Inflammatory macrophage (primary cell): ENCODE results near the gene SNRNP200.

Experiments
- DNase-seq, 2 donors: peaks; one replicate each; pipeline ENCODE4 v3.0.0-alpha.2; 2020 to 2022

Gene SNRNP200

DNA sequence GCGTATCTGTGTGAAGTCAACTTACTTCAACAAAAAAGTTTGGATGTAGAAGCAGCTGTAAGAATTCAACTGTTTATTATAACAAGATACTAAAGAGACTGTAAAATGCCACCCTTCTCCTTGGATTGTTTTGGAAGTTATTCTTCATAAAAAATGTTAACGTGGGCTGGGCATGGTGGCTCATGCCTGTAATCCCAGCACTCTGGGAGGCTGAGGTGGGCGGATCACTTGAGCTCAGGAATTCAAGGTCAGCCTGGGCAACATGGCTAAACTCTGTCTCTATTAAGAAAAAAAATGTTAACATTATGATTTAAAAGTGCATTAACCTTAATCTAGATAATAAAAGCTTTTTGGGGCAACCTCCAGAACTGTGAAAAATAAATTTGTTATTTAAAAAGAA is 31.6 kb downstream of the SNRNP200 start:
- DNase-seq = no peak

DNA sequence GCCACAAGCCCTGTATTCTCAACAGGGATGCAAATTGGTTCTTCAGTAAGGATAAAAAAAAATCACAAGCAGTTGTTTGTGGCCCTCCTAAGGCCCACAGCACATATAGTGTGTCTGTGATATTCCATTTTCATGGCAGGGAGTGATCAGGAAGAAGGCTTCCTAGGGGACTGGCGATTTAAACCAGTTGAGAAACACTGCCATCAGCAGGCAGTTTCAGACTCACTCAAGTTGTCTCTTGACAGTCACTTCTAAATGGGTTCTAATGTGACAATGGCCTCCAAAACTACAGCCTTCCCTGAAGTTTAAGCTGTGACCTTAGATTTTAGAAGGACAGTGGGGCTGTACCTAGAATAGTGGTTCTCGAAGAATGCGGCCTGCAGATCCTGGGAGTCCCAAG is 33.4 kb downstream of the SNRNP200 start:
- no peak for DNase-seq

DNA sequence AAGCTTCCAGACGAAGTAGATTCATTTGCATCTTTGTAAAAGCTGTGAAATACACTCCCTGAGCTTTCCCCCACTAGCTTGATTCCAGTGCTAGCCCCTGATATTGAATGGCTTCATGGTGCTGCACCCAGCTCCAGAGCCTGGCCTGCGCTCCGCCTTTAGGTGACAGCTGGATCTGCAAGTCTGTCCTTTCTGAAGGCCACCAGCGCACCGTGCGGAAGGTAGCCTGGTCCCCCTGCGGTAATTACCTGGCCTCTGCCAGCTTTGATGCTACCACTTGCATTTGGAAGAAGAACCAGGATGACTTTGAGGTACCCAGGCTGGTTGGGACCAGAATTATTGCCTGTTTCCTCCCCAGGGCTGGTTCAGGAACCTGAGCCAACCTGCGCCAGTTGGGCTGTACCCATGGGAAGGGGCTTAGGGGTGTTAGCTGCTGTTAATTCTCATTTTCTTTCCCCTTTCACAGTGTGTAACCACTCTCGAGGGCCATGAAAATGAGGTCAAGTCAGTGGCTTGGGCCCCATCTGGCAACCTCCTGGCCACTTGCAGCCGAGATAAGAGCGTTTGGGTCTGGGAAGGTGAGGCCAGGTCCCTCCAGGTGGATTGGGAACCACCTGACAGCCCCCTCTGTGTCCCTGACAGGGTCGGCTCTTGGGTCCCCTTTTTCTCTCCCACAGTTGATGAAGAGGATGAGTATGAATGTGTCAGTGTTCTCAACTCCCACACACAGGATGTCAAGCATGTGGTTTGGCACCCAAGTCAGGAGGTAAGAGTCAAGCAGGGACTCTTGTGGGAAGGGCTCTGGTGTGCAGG is 38.0 kb downstream of the SNRNP200 start:
- peak; percentile 23 to 48 for DNase-seq

DNA sequence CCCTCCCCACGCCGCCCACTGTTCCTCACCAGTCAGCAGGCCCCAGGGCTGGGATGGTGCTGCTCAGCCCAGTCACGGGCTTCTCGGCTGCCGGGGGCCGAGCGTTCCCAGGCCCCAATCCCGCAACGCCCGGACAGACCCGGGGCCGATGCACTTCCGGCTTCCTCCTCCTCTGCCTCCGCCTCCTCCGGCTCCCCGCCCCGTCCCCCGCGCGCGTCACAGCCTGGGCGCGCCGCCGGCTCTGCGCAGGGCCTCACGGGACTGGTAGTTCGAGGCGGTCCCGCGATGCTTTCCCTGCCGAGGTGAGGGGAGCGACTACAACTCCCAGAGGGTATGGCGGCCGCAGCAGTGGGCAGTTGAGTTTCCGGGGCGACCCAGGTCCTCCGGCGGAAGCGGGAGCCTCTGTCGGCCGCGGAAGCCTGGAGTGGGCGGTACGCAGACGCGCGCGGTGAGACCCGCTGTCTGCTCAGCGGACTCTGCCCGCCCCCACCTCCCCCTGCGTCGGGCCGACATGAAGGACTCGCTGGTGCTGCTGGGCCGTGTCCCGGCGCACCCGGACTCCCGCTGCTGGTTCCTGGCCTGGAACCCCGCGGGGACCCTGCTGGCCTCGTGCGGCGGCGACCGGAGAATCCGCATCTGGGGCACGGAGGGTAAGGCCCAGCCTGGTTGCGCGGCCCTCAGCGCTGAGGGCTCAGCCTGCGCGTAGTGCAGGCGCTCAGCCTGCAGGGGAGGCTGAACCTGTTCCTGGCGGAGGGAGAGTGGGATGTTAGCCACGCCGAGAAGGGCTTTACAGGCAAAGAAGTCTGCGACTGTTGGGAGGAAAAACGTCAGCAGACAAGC is 39.3 kb downstream of the SNRNP200 start, which contains the start of the genes CIAO1 and TMEM127:
Gene CIAO1 (plus strand): TSS at position 386 of the 840 bp plus-strand sequence. CDS start 126 bp downstream, at position 512.
Gene TMEM127 (minus strand): TSS at position 158 of the 840 bp plus-strand sequence. CDS start 616 bp downstream, outside the sequence.
- DNase-seq = peak; percentile 99

DNA sequence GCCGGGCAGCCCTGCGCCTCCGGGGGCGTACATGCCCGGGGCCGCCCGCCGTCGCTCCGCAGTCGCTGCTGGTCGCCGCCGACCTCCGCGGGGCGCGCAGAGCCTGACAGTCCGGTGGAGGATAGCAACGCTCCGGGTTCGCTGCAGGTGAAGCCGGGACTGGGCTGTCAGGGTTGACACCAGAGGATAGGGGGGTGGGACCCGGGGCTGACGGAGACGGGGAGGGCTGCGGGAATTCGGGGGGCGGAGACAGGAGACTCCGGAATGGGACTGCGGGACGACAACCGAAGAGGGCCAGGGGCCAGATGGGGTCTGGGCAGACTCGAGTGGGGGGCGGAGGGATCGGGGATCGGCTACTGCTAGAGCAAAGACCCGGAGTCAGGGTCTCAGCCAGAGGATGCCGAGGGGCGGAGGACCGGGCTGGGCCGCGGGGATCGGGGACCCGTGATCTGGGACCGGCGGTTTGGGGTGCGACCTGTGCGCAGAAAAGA is 40.0 kb downstream of the SNRNP200 start:
- DNase-seq = peak in 1 of 2 donors; percentile 27

DNA sequence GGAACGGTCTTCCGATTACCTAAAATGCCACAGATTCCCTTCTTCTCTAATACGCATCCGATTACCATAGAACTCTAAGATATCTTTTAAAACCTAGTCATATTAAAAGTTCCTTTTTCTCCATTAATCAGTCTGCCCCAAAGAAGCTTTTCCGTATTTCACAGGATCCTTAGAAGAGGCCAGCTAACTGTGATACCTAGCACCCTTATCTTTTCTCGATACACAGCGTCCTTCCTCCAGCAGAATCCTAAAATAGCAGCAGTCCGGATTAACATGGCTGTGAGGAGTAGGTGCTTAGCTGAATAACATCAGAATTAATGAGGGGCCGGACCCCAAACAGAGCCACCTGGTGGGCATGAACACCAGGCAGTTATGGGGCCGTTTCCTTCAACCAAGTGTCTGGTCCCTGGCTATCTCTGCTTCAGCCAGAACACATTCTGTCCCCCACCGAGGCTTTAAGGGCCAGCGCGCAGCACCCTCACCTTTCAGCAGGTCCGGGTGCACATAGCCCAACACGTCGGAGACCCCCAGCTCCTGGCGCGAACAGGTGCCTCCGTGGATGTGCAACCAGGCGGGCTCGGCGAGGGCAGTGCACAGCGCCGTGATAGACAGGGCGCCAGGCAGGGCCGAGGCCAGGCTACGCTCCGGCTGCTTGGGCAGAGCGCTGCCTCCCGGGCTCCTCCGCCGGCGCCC is 40.5 kb downstream of the SNRNP200 start:
- DNase-seq = peak; percentile 45 to 46

DNA sequence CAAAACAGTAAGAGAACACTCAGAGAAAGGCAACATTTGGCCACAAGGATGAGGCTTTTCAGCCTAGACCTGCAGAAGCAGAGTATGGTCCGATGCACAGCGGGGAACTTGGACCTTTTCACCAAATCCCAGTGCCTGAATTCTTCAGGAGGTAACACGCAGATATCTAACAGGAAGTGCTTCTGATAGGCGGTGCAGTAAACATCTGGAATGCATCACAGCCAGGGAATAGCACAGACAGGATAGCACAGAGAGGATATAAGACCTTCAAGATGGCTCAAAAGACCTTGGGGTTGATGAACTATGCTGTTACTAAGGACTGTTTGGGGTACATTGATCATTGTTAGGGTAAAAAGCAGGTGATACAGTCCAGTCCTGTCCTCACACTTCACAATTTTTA is 41.3 kb downstream of the SNRNP200 start:
- no peak for DNase-seq

DNA sequence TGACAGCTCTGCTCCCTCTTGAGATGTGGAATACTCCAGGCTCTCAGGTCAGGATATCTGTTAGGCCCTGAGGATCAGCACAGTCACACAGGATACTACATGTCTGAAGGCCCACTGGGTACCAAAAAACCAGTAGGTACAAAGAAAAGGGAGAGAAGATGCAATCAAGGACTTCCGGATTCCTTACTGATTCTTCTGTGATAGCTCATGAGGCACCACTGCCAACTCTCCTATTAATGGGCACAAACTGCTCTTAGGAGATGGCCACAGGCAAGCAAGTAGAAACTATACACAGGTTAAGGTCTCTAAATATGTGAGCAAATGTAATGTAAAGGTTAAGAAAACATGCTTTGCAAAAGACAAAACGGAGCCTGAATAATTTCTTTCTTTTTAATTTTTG is 43.0 kb downstream of the SNRNP200 start:
- DNase-seq = no peak

DNA sequence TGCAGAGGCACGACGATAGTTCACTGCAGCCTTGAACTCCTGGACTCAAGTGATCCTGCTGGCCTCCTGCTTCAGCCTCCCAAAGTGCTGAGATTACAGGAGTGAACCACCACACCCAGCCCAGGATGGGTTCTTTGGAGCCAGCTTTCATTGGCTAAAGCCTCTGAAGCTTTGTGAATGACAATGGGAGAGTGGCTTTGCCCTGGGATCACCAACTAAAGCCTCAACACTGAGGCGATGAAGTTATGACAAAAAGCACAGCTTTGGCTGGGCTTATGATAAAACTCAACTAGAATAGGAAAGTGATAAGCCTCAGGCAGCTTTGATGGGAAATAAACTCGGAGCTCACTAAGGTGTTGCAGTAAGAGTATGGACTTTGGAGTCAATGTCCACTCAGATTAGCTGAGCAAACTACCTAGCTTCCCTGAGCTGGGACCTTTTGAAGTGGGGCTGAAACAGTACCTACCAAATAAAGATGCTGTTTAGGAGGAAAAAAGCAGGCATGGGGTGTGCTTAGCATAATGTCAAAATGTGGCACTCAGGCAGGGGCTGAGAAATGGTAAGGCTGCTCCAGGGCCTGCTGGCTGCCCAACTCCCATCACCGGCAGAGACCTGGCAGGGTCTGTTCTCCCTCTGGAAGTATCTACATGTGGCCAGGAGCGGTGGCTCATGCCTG is 43.9 kb downstream of the SNRNP200 start:
- DNase-seq = no peak

DNA sequence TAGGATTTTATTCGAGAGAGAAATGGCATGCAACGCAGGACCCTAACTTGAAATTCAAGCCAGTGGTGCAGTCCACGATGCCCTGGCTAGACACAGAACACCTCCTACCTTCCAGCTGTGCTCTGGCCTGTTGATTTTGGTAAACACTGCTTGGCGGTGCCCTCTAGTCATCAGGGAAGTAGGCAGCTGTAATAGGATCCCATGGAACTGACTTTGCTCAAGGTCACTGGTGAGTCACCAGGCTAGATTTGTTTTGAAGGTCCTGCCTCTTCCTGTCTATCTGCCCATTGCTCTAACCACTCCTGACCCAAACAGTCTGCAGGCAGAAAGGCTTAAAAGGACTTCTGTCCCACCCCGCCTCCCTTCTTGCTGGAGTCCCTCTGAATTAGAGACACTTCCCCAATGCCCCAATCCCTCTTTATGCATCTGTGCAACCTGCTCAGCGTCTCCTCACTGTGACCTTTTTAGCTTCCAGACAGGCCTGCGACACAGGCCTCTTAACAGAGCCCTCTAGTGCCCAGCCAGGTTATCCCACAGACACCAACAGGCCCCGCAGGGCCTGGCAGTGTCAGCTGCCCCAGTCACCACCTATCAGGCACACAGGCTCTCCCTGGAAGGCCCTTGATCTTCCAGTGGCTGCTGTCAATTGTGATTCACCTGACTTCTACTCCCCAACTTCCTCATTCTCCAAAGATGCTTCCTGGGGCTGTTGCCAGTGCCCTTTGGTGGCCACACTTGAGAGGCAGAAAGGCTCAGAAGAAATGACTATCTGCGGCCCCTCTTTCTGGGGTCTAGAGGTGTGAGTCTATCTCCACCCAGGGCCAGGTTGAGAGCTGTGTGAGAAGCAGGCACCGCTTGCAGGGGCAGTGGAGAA is 44.7 kb downstream of the SNRNP200 start:
- peak; percentile 90 to 94 for DNase-seq

DNA sequence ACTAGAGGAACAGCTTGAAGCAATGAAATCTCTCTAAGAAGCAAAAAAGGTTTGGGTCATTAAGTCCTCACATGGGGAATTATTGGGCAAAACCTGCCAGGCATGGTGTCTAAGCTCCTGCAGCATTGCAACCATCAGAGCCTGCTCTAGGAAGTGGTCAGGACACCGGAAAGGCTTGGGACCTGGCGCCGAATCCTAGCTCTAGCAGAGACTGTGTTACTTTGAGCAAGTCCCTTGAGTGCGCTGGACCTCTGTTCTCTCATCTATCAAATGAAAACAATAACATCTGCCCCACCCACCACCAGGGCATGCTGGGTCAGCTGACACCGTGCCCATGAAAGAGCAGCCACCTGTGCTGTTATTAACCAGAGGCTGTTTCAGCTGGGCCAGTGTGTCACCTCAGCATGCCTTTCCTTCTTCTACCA is 45.8 kb downstream of the SNRNP200 start:
- peak; percentile 26 to 63 for DNase-seq

DNA sequence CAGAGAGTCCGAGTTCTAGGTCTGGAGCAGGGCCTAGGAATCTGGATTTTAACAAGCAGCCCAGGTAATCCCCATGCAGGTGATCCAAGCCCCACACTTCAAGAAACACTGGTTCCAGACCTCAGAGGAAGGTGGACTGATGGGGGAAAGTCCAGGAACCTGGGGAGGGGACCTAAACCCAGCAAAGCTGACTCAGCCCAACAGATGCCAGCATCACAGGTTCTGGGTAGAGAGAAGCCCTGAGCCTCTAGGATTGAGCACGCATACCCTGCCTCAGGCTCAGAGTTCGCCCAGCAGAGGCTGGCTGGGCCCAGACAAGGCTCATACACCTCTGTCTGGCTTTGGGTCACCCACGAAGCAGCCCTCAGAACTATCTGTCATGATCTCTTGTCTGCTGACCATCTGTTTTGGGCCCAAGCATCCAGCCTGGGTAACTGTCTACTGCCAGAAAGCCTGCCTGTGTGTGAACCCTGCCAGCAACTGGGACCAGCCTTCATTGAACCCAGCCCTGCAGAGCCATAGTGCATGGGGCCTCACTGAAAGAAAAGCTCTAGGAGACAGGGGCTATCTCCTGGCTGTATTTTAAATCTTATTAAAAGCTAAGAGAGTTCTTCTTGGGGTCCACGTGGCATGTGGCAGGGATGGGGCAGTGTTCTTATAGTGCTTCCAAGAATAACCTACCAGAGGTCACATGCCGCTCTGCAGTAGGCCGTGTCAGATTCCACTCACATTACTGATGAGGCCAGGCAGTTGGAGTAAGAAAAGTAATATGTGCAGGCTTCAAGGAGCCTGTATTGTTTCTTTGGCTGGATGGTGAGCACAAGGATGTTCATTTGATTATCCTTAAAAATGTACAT is 47.0 kb downstream of the SNRNP200 start:
- peak in 1 of 2 donors; percentile 37 for DNase-seq

DNA sequence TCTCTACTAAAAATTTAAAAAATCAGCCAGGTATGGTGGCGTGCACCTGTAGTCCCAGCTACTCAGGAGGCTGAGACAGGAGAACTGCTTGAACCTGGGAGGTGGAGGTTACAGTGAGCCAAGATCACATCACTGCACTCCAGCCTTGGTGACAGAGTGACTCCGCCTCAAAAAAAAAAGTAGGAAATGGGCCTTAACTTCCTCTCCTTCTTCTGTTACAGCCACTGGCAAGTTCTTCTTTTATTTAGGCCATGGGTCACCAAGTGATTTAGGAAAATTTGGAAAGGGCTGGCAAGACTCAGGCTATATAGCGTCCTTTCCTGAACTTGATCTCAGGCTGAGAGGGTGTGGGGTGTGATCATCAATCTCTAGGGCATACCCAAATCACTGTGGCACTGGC is 47.6 kb downstream of the SNRNP200 start:
- DNase-seq = peak; percentile 85 to 87

DNA sequence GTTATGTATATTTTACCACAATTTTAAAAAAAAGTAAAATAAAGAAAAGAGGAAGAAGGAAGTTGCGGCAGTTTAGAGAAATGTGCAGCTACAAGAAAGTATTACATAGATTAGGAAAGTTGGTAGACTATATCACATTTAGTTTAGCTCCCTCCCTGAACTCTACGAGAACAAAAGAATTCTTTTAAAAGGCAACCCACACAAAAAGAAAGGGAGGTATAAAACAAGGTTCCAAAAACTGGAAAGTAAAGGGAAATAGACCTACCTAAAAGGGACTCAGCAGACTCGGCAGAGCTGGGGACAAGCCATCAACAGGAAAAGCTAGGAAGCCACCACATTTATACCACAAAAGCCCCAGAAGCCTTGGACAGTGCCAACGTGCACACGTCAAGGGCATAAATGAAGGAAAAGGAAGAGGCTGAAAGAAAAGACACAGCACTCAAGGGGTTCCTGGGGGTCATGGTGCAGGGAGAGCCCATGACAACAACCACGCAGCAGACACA is 48.7 kb downstream of the SNRNP200 start:
- peak in 1 of 2 donors; percentile 66 for DNase-seq

DNA sequence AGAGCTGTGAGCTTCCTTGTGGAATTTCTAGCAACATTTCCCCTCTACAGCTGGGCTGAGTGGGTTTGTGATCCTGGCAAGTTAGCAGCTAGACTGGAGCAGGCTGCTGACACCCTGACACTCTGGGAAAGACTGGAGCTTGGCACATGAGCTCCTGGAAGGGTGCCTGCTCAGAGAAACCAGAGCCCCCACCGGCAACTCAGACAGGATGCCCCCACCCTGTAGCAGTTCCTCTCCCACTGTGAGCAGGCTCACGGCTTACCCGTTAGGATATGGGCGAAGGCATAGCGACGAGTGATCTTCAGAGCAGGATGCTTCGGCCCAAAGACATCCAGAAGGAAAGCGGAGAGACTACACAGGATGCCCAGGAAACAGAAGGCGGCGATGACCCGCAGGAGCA is 50.8 kb downstream of the SNRNP200 start:
- DNase-seq = no peak

DNA sequence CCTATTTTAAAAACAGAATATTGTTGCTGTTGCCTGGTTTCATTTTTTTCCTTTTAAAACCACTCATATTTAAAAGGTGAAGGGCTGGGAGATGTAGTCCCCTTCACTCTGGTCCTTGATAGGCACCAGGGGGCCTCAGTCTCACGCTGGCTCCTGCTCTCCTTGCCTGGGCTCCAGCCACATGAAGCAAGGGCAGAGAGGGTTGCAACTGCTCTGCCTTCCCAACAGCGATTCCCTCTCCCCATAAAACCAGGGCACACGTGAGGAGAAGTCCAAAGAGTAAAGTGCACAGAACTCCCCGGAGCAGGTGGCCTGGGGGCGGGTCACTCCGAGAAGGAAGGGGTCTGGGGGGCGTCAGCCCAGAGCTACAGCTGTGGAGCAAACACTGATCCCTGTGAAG is 52.3 kb downstream of the SNRNP200 start:
- DNase-seq = no peak

DNA sequence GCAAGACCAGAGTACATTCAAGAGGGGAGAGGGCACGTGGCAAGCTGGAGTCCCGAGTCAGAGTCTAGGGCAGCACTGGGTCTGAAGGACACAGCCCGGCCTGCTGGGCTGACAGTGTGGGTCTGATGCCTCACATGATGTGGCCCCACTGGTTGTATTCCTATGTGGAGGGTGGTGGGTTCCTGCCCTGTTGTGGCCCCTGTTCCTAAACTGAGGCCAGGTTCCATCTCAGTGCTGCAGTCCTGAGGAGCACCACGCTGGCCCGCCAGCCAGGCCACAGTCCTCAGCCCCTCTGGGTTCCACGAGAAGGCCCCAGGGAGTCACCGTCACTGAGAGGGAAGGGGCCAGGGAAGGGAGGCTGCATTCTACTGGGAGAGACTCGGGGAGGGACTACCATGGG is 52.8 kb downstream of the SNRNP200 start:
- no peak for DNase-seq

DNA sequence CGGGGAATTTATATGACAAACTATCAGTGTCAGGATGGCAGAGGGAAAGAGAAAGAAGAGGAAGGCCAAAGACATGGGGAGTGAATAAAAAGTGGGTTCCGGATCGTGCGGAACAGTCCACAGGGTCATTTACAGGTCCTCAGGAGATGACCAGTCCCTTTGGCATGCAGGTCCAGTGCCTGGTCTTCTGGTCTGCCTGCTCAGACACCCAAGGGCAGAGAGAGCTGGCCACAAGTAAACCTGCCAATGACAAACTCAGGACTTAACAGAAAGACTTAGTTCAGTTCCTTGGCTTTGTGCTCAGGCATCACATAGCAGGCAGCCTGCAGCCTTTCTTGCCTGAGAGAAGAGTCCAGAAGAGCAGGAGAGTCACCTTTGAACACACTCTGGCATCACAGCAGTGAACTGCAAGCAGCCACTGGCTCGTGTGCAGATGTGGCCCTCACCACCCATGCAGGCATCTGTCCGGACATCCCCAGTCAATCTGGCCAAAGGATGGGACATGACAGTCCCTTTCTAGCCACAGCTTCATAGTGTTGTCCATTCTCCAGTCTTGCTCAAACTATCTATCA is 53.5 kb downstream of the SNRNP200 start:
- DNase-seq = no peak

DNA sequence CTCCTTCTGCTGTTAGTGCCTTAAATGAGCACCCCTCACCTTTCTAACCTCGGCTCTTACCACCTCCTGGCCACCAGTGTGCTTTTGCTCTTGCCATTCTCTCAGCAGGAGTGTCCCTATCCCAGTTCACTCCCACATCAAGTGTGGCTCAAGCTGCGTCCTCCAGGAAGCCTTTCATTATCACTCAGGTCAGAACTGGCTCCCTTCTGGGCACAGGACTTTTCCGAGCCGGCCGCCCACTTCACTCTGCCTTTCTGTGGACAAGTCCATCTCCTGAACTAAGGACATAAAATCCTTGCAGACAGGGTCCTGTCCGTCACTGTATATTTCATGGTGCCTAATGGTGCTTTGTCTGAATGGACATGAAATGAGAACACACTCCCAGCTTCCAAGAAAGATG is 55.2 kb downstream of the SNRNP200 start:
- DNase-seq = no peak
